Astrocyte of the cerebellum (primary cell): ENCODE measurements around the gene CDK2.

Experiments used
- DNase-seq: peaks from one replicate; pipeline ENCODE4 v3.0.0-alpha.2; 2011; ENCODE audit warnings: low read depth
- H3K4me3 ChIP-seq: 2 replicates; pipeline ENCODE4 v1.5.1; 2011; ENCODE audit warnings: mild to moderate bottlenecking, low read depth, low read length, moderate library complexity
- in situ Hi-C: cut with HindIII; loops from 2 replicates; pipeline ENCODE4 v1.10.0; 2017; ENCODE audit warnings: low sequenced_read_pairs
- TF ChIP-seq, protein P1 (sequence below): IDR thresholded peaks from 2 replicates; pipeline ENCODE4 v1.5.1; 2012; ENCODE audit warnings: low read length, low read depth, moderate library complexity, mild to moderate bottlenecking; ENCODE audit errors: missing control alignments

Gene CDK2

DNA sequence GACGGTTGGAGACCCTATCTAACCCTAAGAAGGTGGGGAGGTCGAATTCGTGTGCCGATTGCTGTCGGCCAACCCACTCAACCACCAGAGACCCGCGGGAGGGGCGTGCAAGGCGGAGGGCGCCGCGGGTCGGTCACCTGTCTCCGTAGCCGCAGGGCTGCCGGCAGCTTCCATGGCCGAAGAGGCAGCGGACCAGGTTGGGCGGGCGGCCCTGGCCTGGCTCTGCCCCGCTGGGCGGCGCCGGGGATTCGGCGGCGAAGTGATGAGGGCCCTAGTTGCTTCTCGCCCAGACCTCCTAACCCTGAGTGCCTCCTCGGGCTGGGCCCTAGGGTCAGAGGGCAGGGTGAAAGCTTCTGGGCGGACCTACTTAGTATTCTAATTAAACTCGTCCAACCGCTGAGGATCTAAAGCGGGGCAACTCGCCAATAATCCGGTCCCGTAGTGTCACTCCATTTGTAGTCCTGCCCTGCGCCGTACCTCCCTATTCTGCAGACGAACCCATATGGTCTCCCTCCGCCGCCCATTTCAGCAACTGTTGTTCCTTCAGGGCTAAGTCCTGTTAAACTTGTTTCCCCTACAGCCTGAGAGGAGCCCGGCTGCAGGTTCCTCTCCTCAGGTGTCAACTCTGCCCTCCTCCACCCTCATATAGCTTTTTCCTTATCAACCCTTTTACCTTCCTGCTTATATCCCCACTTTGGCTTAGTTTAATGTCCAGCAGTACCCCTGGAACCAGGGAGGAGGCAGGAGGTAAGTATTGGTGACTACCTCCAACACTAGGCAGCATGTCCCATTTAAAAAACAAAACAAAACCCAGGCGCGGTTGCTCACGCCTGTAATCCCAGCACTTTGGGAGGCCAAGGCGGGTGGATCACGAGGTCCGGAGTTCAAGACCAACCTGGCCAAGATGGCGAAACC, 38.8 kb upstream of the CDK2 start, which contains the start of gene PYM1:
Gene PYM1 (minus strand): TSS at position 307 of the 915 bp plus-strand sequence. CDS start 133 bp downstream, at position 174.
- no peak for DNase-seq
- in situ Hi-C loops: no loop called here
- H3K4me3 ChIP-seq: peak within 1 kb of the TSS; percentile 99
- TF ChIP-seq, protein P1, sequence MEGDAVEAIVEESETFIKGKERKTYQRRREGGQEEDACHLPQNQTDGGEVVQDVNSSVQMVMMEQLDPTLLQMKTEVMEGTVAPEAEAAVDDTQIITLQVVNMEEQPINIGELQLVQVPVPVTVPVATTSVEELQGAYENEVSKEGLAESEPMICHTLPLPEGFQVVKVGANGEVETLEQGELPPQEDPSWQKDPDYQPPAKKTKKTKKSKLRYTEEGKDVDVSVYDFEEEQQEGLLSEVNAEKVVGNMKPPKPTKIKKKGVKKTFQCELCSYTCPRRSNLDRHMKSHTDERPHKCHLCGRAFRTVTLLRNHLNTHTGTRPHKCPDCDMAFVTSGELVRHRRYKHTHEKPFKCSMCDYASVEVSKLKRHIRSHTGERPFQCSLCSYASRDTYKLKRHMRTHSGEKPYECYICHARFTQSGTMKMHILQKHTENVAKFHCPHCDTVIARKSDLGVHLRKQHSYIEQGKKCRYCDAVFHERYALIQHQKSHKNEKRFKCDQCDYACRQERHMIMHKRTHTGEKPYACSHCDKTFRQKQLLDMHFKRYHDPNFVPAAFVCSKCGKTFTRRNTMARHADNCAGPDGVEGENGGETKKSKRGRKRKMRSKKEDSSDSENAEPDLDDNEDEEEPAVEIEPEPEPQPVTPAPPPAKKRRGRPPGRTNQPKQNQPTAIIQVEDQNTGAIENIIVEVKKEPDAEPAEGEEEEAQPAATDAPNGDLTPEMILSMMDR: no peak

DNA sequence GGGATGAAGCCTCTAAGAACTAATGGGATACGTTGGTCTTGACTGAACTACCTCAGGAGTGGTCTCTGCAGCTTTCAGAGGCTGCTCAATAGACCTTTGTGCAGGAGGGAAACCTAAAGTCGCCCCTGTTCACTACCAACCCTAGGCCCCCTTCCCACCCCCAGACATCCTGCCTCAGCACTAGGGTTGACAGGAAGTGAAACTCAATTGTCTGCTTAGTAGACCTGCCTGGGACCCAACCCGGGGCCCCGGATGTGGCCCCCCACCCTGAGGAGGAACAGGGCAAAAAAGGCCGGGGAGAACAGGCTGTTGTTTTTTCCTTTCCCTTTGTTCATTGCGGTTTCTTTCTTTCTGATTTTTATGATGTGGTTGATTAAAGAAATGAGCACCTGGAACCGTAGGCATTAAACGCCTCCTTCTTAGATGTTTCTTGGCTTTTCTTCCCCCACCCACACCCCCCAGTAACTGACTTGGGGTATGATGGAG, 37.3 kb upstream of the CDK2 start:
- in situ Hi-C loops: no loop called here
- no peak overlapping the region for H3K4me3 ChIP-seq
- no peak for DNase-seq
- TF ChIP-seq, protein P1: no peak

DNA sequence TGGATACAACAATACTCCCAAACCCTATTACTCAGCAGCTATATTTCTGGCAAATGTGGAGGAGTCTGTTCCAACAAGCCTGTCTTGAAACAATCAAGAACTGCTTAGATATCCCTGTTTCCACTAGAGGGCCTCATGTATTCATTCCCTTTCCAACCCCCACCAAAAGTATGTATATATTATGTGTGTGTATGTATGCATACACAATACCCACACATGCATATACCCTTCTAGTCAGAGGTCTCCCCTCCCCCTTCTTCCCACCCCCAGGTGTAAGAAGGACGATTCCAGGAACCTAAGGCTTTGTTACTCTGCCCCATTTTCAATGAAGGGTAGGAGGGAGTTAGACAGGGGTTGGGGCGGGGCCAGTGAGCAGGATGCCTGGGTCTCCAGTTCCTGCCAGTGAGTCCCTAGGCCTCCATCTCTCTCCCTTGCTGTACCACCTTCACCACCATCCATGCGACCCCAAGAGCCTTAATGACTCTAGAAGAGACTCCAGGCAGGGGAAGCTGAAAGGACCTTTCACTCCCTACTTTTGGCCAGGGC, 35.8 kb upstream of the CDK2 start, which contains the start of gene DGKA:
Gene DGKA (plus strand): TSS at position 392 of the 546 bp plus-strand sequence. CDS start 5,342 bp downstream, outside the sequence.
- TF ChIP-seq, protein P1: peak; percentile 70
- peak within 1 kb of the TSS; percentile 68 for H3K4me3 ChIP-seq
- in situ Hi-C loops: no loop called here
- peak; percentile 53 for DNase-seq

DNA sequence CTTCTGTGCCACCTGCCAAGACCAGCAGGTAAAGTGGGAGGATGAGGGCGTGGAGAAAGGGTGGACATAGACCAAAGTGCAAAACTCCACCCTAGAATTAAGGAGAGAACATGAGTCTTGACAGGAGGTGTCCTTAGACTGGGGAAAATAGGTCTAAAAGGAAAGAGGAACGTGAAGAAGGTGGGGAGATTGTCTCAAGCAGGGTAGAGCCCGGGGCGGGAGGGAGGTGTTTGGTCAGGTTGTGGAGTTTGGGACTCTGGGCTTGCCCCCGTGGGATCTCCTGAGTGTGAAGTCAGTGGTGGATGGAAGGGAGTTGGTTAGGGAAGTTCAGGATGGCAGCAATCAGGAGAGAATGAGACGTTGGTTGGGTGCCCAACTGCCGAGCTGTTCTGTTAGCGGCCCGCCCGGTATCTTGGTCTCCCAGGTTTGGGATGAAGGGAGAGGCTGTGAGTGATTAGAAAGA, 35.3 kb upstream of the CDK2 start:
- peak overlapping the region; percentile 68 for H3K4me3 ChIP-seq
- TF ChIP-seq, protein P1: no peak
- in situ Hi-C loops: no loop called here
- DNase-seq: no peak

DNA sequence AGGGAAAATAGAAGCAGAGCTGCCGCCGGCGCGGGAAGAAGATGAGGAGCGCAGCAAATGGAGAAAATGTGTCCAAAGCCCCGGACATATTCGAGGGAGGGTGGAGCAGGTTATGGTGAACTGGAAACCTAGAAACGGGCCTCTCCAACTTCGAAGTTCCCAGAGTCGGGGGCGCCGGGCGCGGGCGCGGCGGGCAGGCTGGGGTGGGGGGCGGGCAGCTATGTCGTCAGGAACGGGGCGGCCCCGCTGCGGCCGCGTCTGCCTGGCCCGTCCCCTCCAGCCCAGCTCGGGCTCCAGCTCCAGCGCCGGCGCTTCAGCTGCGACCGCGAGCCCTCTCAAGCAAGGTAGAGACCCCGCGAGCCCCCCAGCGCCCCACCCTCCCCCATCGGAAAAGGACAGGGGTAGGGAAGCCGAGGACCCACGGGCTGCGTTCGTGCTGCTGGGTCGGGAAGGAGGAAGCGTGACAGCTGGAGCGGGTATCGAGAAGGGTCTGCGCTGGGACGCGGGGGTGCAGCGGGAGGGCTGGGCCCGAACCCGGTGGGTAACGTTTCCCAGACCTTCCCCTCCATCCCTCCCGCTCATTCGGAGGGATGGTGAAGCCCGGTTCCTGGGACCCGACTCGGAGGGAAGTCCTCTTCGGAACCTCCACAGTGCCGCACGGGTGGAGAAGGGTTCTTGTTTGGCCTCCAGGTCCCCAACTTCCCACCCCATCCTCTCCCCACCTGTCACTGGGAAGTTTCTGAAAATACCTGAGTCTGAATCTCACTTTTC, 34.7 kb upstream of the CDK2 start:
- in situ Hi-C loops: no loop called here
- TF ChIP-seq, protein P1: no peak
- H3K4me3 ChIP-seq: peak overlapping the region; percentile 68
- no peak for DNase-seq

DNA sequence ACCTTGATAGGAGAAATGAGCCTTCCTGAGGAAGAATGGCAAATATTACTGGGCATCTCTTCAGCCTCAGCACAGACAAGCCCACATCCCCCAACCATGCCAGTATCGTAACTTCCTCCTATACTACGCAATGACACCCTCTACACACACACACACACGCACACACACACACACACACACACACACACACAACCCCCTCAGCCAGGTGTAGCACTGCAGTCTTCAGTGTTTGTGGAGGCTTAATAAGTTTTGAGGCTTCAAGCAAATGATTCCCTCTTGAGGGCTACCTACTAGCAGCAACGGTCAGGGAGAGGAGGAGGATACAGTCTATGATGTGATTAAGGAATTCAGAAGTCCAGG, 34.1 kb upstream of the CDK2 start:
- no peak for DNase-seq
- in situ Hi-C loops: no loop called here
- H3K4me3 ChIP-seq: peak overlapping the region; percentile 68
- TF ChIP-seq, protein P1: no peak
